Transverse colon (tissue), 4 donors: ENCODE measurements around the gene ME1. TPM values are rescaled to one million over a fixed set of nuclear protein-coding genes. Genes with fewer than 3 reads are reported as not detected.
A peak's percentile ranks its signal among the peaks of the same experiment; 100 is the strongest.

Experiments
- DNase-seq: peaks from one replicate; pipeline ENCODE4 v3.0.0-alpha.2; 2019
- H3K27ac ChIP-seq, 4 donors: fragments of 200-600 bp; sonication (generic); 2 replicates each; pipeline ENCODE4 v1.5.1; 2016 to 2018; ENCODE audit warnings: inconsistent platforms in 4 of 4
- H3K27me3 ChIP-seq: fragments of 200-600 bp; sonication (generic); 2 replicates; pipeline ENCODE4 v1.5.1; 2017; ENCODE audit warnings: inconsistent platforms
- H3K36me3 ChIP-seq, 4 donors: fragments of 200-600 bp; sonication (generic); 2 replicates each; pipeline ENCODE4 v1.5.1; 2017 to 2019; ENCODE audit warnings: inconsistent platforms in 4 of 4
- H3K4me1 ChIP-seq, 4 donors: fragments of 200-600 bp; sonication (generic); 2 replicates each; pipeline ENCODE4 v1.5.1; 2017 to 2020; ENCODE audit warnings: inconsistent platforms in 4 of 4
- H3K4me3 ChIP-seq, 4 donors: fragments of 200-600 bp; sonication (generic); 1 replicate in 1 of 4; 2 replicates in 3 of 4; pipeline versions ENCODE4 v1.5.1 to v1.6.1; 2017 to 2019; ENCODE audit warnings: inconsistent platforms in 4 of 4
- H3K9me3 ChIP-seq, 2 donors: fragments of 200-600 bp; sonication (generic); 2 replicates each; pipeline ENCODE4 v1.5.1; 2017 to 2019; ENCODE audit warnings: inconsistent platforms in 2 of 2
- CTCF ChIP-seq, 5 experiments: fragments of 200-600 bp in 3 of 5; fragments of 450-650 bp in 2 of 5; sonication (generic) in 3 of 5; IDR thresholded peaks; 1 replicate in 2 of 5; 2 replicates in 3 of 5; pipeline ENCODE4 v1.5.1; 2016 to 2017; ENCODE audit warnings: antibody characterized with exemption in 5 of 5, inconsistent platforms in 3 of 5, mild to moderate bottlenecking in 2 of 5, moderate library complexity in 1 of 5
- EP300 ChIP-seq: sonication (generic); formaldehyde crosslinking; IDR thresholded peaks from one replicate; pipeline ENCODE4 v1.6.1; 2017; ENCODE audit warnings: antibody characterized with exemption, low read depth
- POLR2A ChIP-seq: fragments of 450-650 bp; IDR thresholded peaks from one replicate; pipeline ENCODE4 v1.6.1; 2016; ENCODE audit warnings: antibody characterized with exemption, mild to moderate bottlenecking, moderate library complexity
- POLR2AphosphoS5 ChIP-seq, 3 donors: sonication (generic); formaldehyde crosslinking; IDR thresholded peaks; one replicate each; pipeline ENCODE4 v1.6.1; 2016; ENCODE audit warnings: antibody characterized with exemption in 3 of 3
- WGBS, 2 donors: methylation state at CpG; one replicate each; pipeline ENCODE4 v1.1.5; 2018; ENCODE audit warnings: low coverage in 1 of 2; 5-methylcytosine and 5-hydroxymethylcytosine counted together
- in situ Hi-C, 4 donors: fragments of 200-750 bp; cut with MboI; loops; one replicate each; pipeline versions ENCODE4 v1.15.0 to v1.15.1; 2017; ENCODE audit warnings: low sequenced_read_pairs in 3 of 4, low pct_ligation_motif_present in 1 of 4, low pct_unique_long_range_greater_than_20kb in 1 of 4
- intact Hi-C: fragments of 100-400 bp; cut with DNase I; formaldehyde crosslinking; loops from one replicate; pipeline ENCODE4 v1.15.1; 2023; ENCODE audit warnings: low total_unique reads
- total RNA-seq, 4 donors: library from RNA; depleted of rRNA; stranded (reverse); fragments of >200 nt; gene quantifications; one replicate each; pipeline ENCODE4 v1.1.0, GENCODE V29; 2016

ME1 gene
- total RNA-seq, 4 donors from 2014 or later, result 1.9 to 36.6 (median 6.0) TPM

- H3K4me1 ChIP-seq, result peaks cover 5 to 17% (median 9%) of the 10 kb centered on the region in 4 donors
- intact Hi-C loops, result no loop called here
- H3K9me3 ChIP-seq, result no peaks in the 10 kb centered on the region
- H3K27ac ChIP-seq, result no peak overlapping the region
- DNase-seq, result peak; percentile 30
- WGBS, 2 donors, result 75 to 78% methylated on average over 2 to 3 of the region's 3 CpGs
- no peak for TF ChIP-seq POLR2A
- TF ChIP-seq EP300, result no peak
- TF ChIP-seq POLR2AphosphoS5 (IDR thresholded peaks at IDR 0.05), result no peak
- TF ChIP-seq CTCF (IDR thresholded peaks at IDR 0.05), result no peak
- in situ Hi-C loops, result no loop called here
- no peak overlapping the region for H3K4me3 ChIP-seq
- no peaks in the 10 kb centered on the region for H3K27me3 ChIP-seq
- no peaks in the 10 kb centered on the region for H3K36me3 ChIP-seq
Observed at GRCh38 chr6:83467620-83468036, 36.8 kb upstream of the ME1 start.

GRCh38 chr6:83466328-83466727 is 35.5 kb upstream of the ME1 start:
- H3K4me1 ChIP-seq, result peaks cover 5 to 17% (median 9%) of the 10 kb centered on the region in 4 donors
- WGBS, 2 donors, result 78 to 100% methylated on average over 2 to 6 of the region's 6 CpGs
- TF ChIP-seq POLR2A (no peak), CTCF (IDR thresholded peaks at IDR 0.05) (no peak), EP300 (no peak), POLR2AphosphoS5 (IDR thresholded peaks at IDR 0.05) (no peak)
- H3K4me3 ChIP-seq, result no peak overlapping the region
- DNase-seq, result no peak
- in situ Hi-C loops (no loop called here), intact Hi-C loops (no loop called here)
- H3K27ac ChIP-seq, result no peak overlapping the region
- H3K27me3 ChIP-seq, result no peaks in the 10 kb centered on the region
- no peaks in the 10 kb centered on the region for H3K36me3 ChIP-seq
- H3K9me3 ChIP-seq, result no peaks in the 10 kb centered on the region

- H3K27ac ChIP-seq, result peak overlapping the region; percentile 38 to 69 (median 58)
- peak; percentile 16 for DNase-seq
Observed at GRCh38 chr6:83464381-83465140, 33.7 kb upstream of the ME1 start.

GRCh38 chr6:83463886-83464285 is 33.0 kb upstream of the ME1 start:
- DNase-seq, result no peak
- Histone ChIP-seq H3K4me3 (no peak overlapping the region), H3K4me1 (peaks cover 5 to 17% (median 12%) of the 10 kb centered on the region in 4 donors), H3K36me3 (no peaks in the 10 kb centered on the region), H3K27ac (peak overlapping the region; percentile 38 to 69 (median 58)), H3K27me3 (no peaks in the 10 kb centered on the region), H3K9me3 (no peaks in the 10 kb centered on the region)
- TF ChIP-seq POLR2AphosphoS5 (IDR thresholded peaks at IDR 0.05), result peak in 1 of 3 donors; percentile 30
- TF ChIP-seq EP300, result no peak
- TF ChIP-seq POLR2A, result no peak
- TF ChIP-seq CTCF (IDR thresholded peaks at IDR 0.05), result no peak
- intact Hi-C loops, result no loop called here
- 20 to 22% methylated on average over 2 of the region's 2 CpGs for WGBS, 2 donors
- in situ Hi-C loops, result no loop called here

More at GRCh38 chr6:83464381-83465140, 33.7 kb upstream of the ME1 start:
- H3K4me3 ChIP-seq, result no peak overlapping the region
- H3K4me1 ChIP-seq, result peaks cover 5 to 17% (median 11%) of the 10 kb centered on the region in 4 donors
- TF ChIP-seq POLR2AphosphoS5 (IDR thresholded peaks at IDR 0.05) (peak in 2 of 3 donors; percentile 21 to 48), CTCF (IDR thresholded peaks at IDR 0.05) (no peak)
- intact Hi-C loops (no loop called here), in situ Hi-C loops (no loop called here)
- H3K36me3 ChIP-seq, result no peaks in the 10 kb centered on the region
- no peaks in the 10 kb centered on the region for H3K9me3 ChIP-seq
- WGBS, 2 donors, result 62 to 68% methylated on average over 3 to 5 of the region's 5 CpGs
- H3K27me3 ChIP-seq, result no peaks in the 10 kb centered on the region
